Measurements from ENCODE around the gene UPF2.
"Not testable (repeated sequence)": the region's sequence is repeated elsewhere in the genome, so short reads cannot be mapped to it uniquely, and the experiment has no call there.

UPF2 gene

GRCh38 chr10:12042797-12043651, at the start of gene UPF2:
UPF2 (minus strand) TSS chr10:12042809; CDS start chr10:12035423, 7,386 bp downstream.
- H3K4me3 Mint-ChIP-seq: peak within 1 kb of the TSS; percentile 100
- H3K27ac Mint-ChIP-seq: peak within 1 kb of the TSS; percentile 100
- H3K36me3 Mint-ChIP-seq: peaks cover 10% of the 10 kb centered on the region
- peaks cover 39% of the 10 kb centered on the region for H3K4me1 Mint-ChIP-seq
- no peaks in the 10 kb centered on the region for H3K9me3 Mint-ChIP-seq
- no peaks in the 10 kb centered on the region for H3K27me3 Mint-ChIP-seq

GRCh38 chr10:12091421-12091820, 48.8 kb upstream of the UPF2 start:
- no peaks in the 10 kb centered on the region for H3K4me1 Mint-ChIP-seq
- no peaks in the 10 kb centered on the region for H3K27me3 Mint-ChIP-seq
- no peak overlapping the region for H3K4me3 Mint-ChIP-seq
- H3K36me3 Mint-ChIP-seq: peaks cover 18% of the 10 kb centered on the region
- no peak overlapping the region for H3K27ac Mint-ChIP-seq
- H3K9me3 Mint-ChIP-seq: no peaks in the 10 kb centered on the region

GRCh38 chr10:12088919-12089318, 46.3 kb upstream of the UPF2 start:
- Mint-ChIP-seq H3K36me3 (peaks cover 20% of the 10 kb centered on the region), H3K27ac (peak overlapping the region; percentile 51), H3K4me3 (no peak overlapping the region), H3K27me3 (no peaks in the 10 kb centered on the region), H3K9me3 (no peaks in the 10 kb centered on the region), H3K4me1 (no peaks in the 10 kb centered on the region)

GRCh38 chr10:12081879-12082557, 39.4 kb upstream of the UPF2 start:
- no peaks in the 10 kb centered on the region for H3K9me3 Mint-ChIP-seq
- no peaks in the 10 kb centered on the region for H3K4me1 Mint-ChIP-seq
- H3K36me3 Mint-ChIP-seq: peaks cover 4% of the 10 kb centered on the region
- no peak overlapping the region for H3K4me3 Mint-ChIP-seq
- H3K27me3 Mint-ChIP-seq: no peaks in the 10 kb centered on the region
- H3K27ac Mint-ChIP-seq: no peak overlapping the region

GRCh38 chr10:12081470-12081869, 38.9 kb upstream of the UPF2 start:
- H3K27ac Mint-ChIP-seq: no peak overlapping the region
- no peaks in the 10 kb centered on the region for H3K27me3 Mint-ChIP-seq
- H3K9me3 Mint-ChIP-seq: no peaks in the 10 kb centered on the region
- peaks cover 4% of the 10 kb centered on the region for H3K36me3 Mint-ChIP-seq
- no peak overlapping the region for H3K4me3 Mint-ChIP-seq
- H3K4me1 Mint-ChIP-seq: no peaks in the 10 kb centered on the region

- Mint-ChIP-seq H3K4me1 (peaks cover 4% of the 10 kb centered on the region), H3K36me3 (peaks cover 3% of the 10 kb centered on the region), H3K27ac (no peak overlapping the region), H3K9me3 (no peaks in the 10 kb centered on the region), H3K4me3 (no peak overlapping the region), H3K27me3 (no peaks in the 10 kb centered on the region)
Measured at GRCh38 chr10:12077580-12078180, 35.1 kb upstream of the UPF2 start.

- no peak overlapping the region for H3K4me3 Mint-ChIP-seq
Measured at GRCh38 chr10:12073526-12073925, 30.9 kb upstream of the UPF2 start.

GRCh38 chr10:12071441-12071840, 28.8 kb upstream of the UPF2 start:
- H3K9me3 Mint-ChIP-seq, H3K27me3 Mint-ChIP-seq, H3K4me3 Mint-ChIP-seq, H3K36me3 Mint-ChIP-seq, H3K27ac Mint-ChIP-seq: not testable (repeated sequence)
- peaks cover 24% of the 10 kb centered on the region for H3K4me1 Mint-ChIP-seq

More at GRCh38 chr10:12073526-12073925, 30.9 kb upstream of the UPF2 start:
- Mint-ChIP-seq H3K36me3 (peaks cover 2% of the 10 kb centered on the region), H3K27me3 (no peaks in the 10 kb centered on the region), H3K9me3 (no peaks in the 10 kb centered on the region), H3K4me1 (peaks cover 20% of the 10 kb centered on the region), H3K27ac (no peak overlapping the region)

GRCh38 chr10:12068449-12069269, 26.1 kb upstream of the UPF2 start, which contains the start of gene DHTKD1:
DHTKD1 (plus strand) TSS chr10:12068954; CDS start chr10:12069034, 80 bp downstream.
- H3K36me3 Mint-ChIP-seq: no peaks in the 10 kb centered on the region
- H3K4me1 Mint-ChIP-seq: peaks cover 20% of the 10 kb centered on the region
- H3K27me3 Mint-ChIP-seq: no peaks in the 10 kb centered on the region
- H3K9me3 Mint-ChIP-seq: no peaks in the 10 kb centered on the region
- H3K27ac Mint-ChIP-seq: peak within 1 kb of the TSS; percentile 87
- peak within 1 kb of the TSS; percentile 86 for H3K4me3 Mint-ChIP-seq

GRCh38 chr10:12067336-12067735, 24.7 kb upstream of the UPF2 start:
- H3K27me3 Mint-ChIP-seq: no peaks in the 10 kb centered on the region
- no peaks in the 10 kb centered on the region for H3K36me3 Mint-ChIP-seq
- peak overlapping the region; percentile 10 for H3K27ac Mint-ChIP-seq
- H3K4me3 Mint-ChIP-seq: no peak overlapping the region
- H3K9me3 Mint-ChIP-seq: no peaks in the 10 kb centered on the region
- H3K4me1 Mint-ChIP-seq: peaks cover 20% of the 10 kb centered on the region

GRCh38 chr10:12063483-12063818, 20.8 kb upstream of the UPF2 start:
- H3K9me3 Mint-ChIP-seq: no peaks in the 10 kb centered on the region
- no peaks in the 10 kb centered on the region for H3K27me3 Mint-ChIP-seq
- no peak overlapping the region for H3K27ac Mint-ChIP-seq
- H3K4me3 Mint-ChIP-seq: no peak overlapping the region
- no peaks in the 10 kb centered on the region for H3K36me3 Mint-ChIP-seq
- H3K4me1 Mint-ChIP-seq: peaks cover 3% of the 10 kb centered on the region

GRCh38 chr10:12062754-12063482, 20.3 kb upstream of the UPF2 start:
- H3K27ac Mint-ChIP-seq: no peak overlapping the region
- H3K4me3 Mint-ChIP-seq: no peak overlapping the region

GRCh38 chr10:12061124-12061523, 18.5 kb upstream of the UPF2 start:
- Mint-ChIP-seq H3K9me3 (no peaks in the 10 kb centered on the region), H3K4me3 (no peak overlapping the region), H3K27me3 (no peaks in the 10 kb centered on the region), H3K27ac (no peak overlapping the region), H3K36me3 (no peaks in the 10 kb centered on the region), H3K4me1 (no peaks in the 10 kb centered on the region)

More at GRCh38 chr10:12062754-12063482, 20.3 kb upstream of the UPF2 start:
- Mint-ChIP-seq H3K4me1 (no peaks in the 10 kb centered on the region), H3K27me3 (no peaks in the 10 kb centered on the region), H3K9me3 (no peaks in the 10 kb centered on the region), H3K36me3 (no peaks in the 10 kb centered on the region)

GRCh38 chr10:12056748-12057147, 14.1 kb upstream of the UPF2 start:
- H3K36me3 Mint-ChIP-seq: no peaks in the 10 kb centered on the region
- H3K4me1 Mint-ChIP-seq: no peaks in the 10 kb centered on the region
- H3K4me3 Mint-ChIP-seq: no peak overlapping the region
- H3K27me3 Mint-ChIP-seq: no peaks in the 10 kb centered on the region
- no peak overlapping the region for H3K27ac Mint-ChIP-seq
- H3K9me3 Mint-ChIP-seq: no peaks in the 10 kb centered on the region

GRCh38 chr10:12055732-12056131, 13.1 kb upstream of the UPF2 start:
- no peaks in the 10 kb centered on the region for H3K4me1 Mint-ChIP-seq
- no peaks in the 10 kb centered on the region for H3K9me3 Mint-ChIP-seq
- H3K4me3 Mint-ChIP-seq: no peak overlapping the region
- no peaks in the 10 kb centered on the region for H3K36me3 Mint-ChIP-seq
- H3K27ac Mint-ChIP-seq: no peak overlapping the region
- H3K27me3 Mint-ChIP-seq: no peaks in the 10 kb centered on the region
